ENCODE data around the gene EFCAB9. TPM values are rescaled to one million over a fixed set of nuclear protein-coding genes. Genes with fewer than 3 reads are reported as not detected.
A peak's percentile ranks its signal among the peaks of the same experiment; 100 is the strongest.

EFCAB9 gene
- total RNA-seq, 1 experiment from 2014 or later = not detected

DNA sequence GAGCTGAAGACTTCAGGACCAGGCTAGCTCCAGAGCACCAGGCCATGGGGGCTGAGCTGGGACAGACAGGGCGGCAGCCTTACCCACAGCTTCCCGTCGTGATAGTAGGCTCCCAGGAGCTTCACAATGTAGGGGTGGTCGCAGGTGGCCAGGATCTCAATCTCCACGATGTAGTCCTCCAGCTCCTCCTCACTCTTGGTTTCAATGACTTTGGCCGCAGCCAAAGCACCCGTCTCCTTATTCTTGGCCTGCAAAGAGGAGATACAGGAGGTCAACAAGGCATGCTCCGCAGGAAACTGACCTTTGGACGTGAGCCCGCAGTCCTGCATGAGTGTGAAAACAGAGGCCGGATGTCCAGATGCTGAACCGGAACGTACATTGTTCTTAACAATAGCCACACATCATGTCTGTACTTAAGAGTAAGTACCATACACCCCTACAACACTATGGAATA, 37.4 kb upstream of the EFCAB9 start:
- no peak overlapping the region for H2BK120ac ChIP-seq (ENCODE audit: low read depth, low read length, poor library complexity, severe bottlenecking)
- peaks cover 0 to 5% (median 2%) of the 10 kb centered on the region in 3 experiments; a peak in 4 of 7 replicates for H3K36me3 Mint-ChIP-seq (ENCODE audit: insufficient read depth in 1 of 3, low read depth in 3 of 3)
- H3K79me2 ChIP-seq (ENCODE audit: insufficient read depth, low read length) = no peaks in the 10 kb centered on the region
- H3K9ac ChIP-seq (ENCODE audit: extremely low read depth, insufficient read length, low read length) = peak overlapping the region; percentile 15
- no peak overlapping the region for H3K27ac ChIP-seq (ENCODE audit: insufficient read length, low read depth, low read length)
- H2BK20ac ChIP-seq (ENCODE audit: low read depth, low read length, poor library complexity, severe bottlenecking) = no peak overlapping the region
- H3K23ac ChIP-seq (ENCODE audit: insufficient read length, low read depth, low read length) = no peak overlapping the region
- whole genome bisulfite sequencing (ENCODE audit: extremely low coverage, insufficient read length, low lambda C conversion rate) = no CpG with 5 or more reads among the region's 13 CpGs
- no peaks in the 10 kb centered on the region for H3K27me3 ChIP-seq (ENCODE audit: insufficient read depth, low read length)
- H3K23me2 ChIP-seq (ENCODE audit: insufficient read length, low read depth, low read length, poor library complexity, severe bottlenecking) = peaks cover 3% of the 10 kb centered on the region
- DNase-seq = no peak
- no peak overlapping the region for H3K4me2 ChIP-seq (ENCODE audit: insufficient read depth, insufficient read length, low read length)
- H3K9me3 ChIP-seq (ENCODE audit: control insufficient read depth, low read depth, low read length) = no peaks in the 10 kb centered on the region
- peaks cover under 1% of the 10 kb centered on the region for H3K79me1 ChIP-seq (ENCODE audit: insufficient read depth, low read depth, low read length, poor library complexity, severe bottlenecking)
- no peak overlapping the region for H4K5ac ChIP-seq (ENCODE audit: insufficient read length, low read depth, low read length)
- no peak overlapping the region for H3K56ac ChIP-seq (ENCODE audit: insufficient read length, low read depth, low read length)
- no peaks in the 10 kb centered on the region for H4K20me1 ChIP-seq (ENCODE audit: control insufficient read depth, insufficient read depth, insufficient read length)
- H3K27me3 Mint-ChIP-seq (ENCODE audit: low read depth) = no peaks in the 10 kb centered on the region
- H3K14ac ChIP-seq (ENCODE audit: insufficient read depth, low read length) = no peak overlapping the region; the same call in 1 of the 2 replicates
- H3K18ac ChIP-seq (ENCODE audit: insufficient read length, low read depth, low read length) = no peak overlapping the region
- no peak overlapping the region for H4K91ac ChIP-seq (ENCODE audit: insufficient read length, low read depth, low read length)
- no peak overlapping the region for H3K4ac ChIP-seq (ENCODE audit: low read depth, low read length)
- H2BK5ac ChIP-seq (ENCODE audit: insufficient read length, low read length) = no peak overlapping the region
- H3K4me1 Mint-ChIP-seq = no peaks in the 10 kb centered on the region
- no peak overlapping the region for H2BK15ac ChIP-seq (ENCODE audit: low read depth, low read length)
- no peak overlapping the region for H2AK5ac ChIP-seq (ENCODE audit: insufficient read length, low read length)
- H3K4me1 ChIP-seq (ENCODE audit: insufficient read depth, low read length) = no peaks in the 10 kb centered on the region
- no peak overlapping the region for H2AFZ ChIP-seq (ENCODE audit: low read length)
- no peaks in the 10 kb centered on the region; a peak in 1 of 5 replicates for H3K9me3 Mint-ChIP-seq
- no peak overlapping the region for H2BK12ac ChIP-seq (ENCODE audit: insufficient read length, low read depth, low read length)
- H3K27ac Mint-ChIP-seq = peak overlapping the region in 2 of 3 experiments; percentile 9 to 84; a peak in 2 of 7 replicates
- no peak for TF ChIP-seq CTCF (conservative IDR thresholded peaks at IDR 0.05)
- no peak overlapping the region for H4K8ac ChIP-seq (replicated peaks; ENCODE audit: insufficient read length, low read depth, low read length)
- H3K4me3 Mint-ChIP-seq = no peak overlapping the region
- H3T11ph ChIP-seq (ENCODE audit: low read length) = no peak overlapping the region

All from H9 (cell line).